GM18868 (cell line): ENCODE data around the gene ADAM10.
"Not testable (repeated sequence)": the region's sequence is repeated elsewhere in the genome, so short reads cannot be mapped to it uniquely, and the experiment has no call there.

ENCODE experiments used
- ATAC-seq: cut with Tn5 transposase; IDR thresholded peaks from one replicate; pipeline ENCODE4 v1.9.1; 2021; ENCODE audit warnings: mild to moderate bottlenecking, moderate library complexity; ENCODE audit not compliant: unreplicated experiment

Gene ADAM10, protein sequence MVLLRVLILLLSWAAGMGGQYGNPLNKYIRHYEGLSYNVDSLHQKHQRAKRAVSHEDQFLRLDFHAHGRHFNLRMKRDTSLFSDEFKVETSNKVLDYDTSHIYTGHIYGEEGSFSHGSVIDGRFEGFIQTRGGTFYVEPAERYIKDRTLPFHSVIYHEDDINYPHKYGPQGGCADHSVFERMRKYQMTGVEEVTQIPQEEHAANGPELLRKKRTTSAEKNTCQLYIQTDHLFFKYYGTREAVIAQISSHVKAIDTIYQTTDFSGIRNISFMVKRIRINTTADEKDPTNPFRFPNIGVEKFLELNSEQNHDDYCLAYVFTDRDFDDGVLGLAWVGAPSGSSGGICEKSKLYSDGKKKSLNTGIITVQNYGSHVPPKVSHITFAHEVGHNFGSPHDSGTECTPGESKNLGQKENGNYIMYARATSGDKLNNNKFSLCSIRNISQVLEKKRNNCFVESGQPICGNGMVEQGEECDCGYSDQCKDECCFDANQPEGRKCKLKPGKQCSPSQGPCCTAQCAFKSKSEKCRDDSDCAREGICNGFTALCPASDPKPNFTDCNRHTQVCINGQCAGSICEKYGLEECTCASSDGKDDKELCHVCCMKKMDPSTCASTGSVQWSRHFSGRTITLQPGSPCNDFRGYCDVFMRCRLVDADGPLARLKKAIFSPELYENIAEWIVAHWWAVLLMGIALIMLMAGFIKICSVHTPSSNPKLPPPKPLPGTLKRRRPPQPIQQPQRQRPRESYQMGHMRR

DNA sequence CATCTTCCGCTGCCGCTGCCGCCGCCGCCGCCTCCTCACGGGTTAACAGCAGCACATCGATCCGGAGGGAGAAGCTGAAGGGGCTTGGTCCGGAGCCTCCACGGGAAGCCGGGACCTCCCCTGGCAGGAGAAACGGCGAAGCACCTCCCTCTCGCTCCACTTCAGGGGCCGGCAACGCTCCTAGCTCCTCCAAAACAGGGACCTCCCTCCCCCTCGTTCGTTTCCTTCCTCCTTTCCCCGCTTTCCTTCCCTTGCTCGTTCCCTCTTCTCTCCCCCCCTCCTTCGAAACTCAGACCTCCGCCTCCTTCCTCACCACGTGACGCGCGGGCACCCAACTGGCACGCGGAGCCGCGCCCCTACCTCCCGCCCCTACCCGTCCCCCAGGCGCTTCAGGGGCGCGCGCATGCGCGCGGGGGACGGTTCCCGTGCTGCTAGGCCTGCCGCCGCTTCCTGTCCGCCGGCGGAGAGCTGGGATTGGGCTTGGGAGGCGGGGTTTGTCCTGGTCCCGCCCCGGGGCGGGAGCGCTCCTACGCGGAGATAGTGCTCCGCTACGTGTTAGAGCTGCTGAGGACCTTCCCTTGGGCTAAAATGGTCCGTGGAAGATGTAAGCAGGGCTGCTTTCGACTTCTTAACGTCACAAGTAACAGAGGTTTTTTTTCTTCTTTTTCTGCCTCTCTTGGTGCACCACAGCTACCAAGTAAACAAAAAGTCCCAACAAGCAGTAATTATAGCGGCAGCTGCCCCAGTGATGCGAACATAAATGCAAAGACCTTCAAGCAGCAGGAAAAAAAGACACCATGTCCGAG is at the start of gene ADAM10:
Gene ADAM10, minus strand, starts transcription at position 176 of the 806 bp plus-strand sequence. Its CDS starts 173 bp downstream, at position 3.
- peak; percentile 88 for ATAC-seq

DNA sequence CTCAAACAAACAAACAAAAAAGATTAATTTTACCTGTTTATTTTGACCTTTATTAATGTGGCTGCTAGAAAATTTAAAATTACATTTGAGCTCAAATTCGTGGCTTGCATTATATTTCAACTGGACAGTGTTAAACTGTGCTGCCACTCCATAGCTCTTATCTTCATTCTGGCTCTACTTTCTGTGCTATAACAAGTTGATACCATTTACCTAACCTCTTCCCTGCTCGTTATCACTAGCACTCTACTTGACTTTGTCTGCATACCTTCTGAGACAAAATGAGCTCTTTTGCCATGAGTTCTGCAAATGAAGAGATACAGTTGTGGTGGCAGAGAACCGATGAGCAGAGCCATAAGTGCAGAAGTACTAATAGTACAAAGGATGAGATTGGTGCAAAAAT is 48.0 kb upstream of the ADAM10 start:
- ATAC-seq: no peak

DNA sequence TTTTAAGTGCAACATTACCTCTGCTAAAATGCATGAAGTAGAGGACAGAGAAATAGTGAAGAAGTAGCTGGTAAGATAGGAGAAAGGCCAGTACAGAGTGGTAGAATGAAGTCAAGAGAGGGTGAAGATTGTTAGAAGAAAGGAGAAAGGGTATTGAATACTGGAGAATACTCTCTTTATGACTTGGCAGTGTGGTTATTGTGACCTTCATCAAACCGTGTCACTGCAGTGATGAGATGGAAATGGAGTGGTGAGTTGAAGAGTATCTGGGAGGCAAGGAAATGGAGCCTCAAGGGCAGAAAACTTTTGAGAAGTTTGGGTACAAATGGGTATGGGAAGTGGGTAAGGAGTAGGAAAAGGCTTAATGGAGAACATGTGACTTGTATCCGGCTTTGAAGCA is 46.3 kb upstream of the ADAM10 start:
- no peak for ATAC-seq

DNA sequence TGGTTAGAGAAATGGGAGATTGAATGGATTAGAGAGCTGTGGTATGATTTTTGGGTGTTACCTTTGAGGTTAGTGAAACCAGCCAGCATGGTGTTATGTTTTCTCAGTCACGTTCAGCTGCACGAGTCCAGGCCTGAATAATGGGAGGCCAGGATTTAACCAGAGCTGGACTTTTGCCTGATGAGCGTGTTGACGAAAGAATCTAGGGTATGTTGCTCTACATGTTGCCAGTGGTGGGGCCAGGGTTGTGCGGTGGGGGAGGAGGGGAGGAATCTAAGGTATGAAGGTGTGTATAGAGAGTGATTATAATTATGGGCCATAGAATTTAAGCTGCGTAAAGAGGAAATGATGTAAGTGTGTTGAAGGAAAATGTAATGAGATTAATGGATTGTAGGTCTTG is 44.4 kb upstream of the ADAM10 start:
- no peak for ATAC-seq

DNA sequence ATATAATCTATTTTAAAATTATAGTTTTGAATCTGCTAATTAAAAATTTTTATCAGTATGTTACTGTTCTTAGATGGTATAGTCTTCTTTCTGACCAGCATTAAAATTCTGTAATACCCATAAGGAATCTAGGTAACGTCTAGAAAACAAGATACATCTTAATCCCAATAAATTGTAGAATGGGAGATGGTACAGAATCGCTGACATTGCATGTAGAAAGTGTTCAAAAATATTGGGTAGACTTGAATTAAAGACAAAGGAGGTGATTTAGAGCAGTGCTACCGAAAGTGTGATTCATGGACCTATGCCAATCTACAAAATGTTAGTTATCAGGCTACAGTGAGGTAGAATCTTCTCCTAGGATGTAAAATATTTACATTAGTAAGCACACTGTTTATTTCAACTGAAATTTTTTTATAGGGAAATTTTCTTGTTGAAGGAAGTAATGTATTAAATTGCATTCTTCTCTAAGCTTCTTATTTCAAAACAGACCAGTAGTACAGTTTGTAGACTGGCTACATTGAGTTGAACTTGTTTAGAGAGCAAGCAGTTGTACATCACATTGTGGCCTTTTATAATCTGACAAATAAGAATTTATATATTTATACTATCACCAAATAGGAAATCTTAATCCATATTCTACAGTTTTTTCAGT is 38.7 kb upstream of the ADAM10 start:
- ATAC-seq: no peak

DNA sequence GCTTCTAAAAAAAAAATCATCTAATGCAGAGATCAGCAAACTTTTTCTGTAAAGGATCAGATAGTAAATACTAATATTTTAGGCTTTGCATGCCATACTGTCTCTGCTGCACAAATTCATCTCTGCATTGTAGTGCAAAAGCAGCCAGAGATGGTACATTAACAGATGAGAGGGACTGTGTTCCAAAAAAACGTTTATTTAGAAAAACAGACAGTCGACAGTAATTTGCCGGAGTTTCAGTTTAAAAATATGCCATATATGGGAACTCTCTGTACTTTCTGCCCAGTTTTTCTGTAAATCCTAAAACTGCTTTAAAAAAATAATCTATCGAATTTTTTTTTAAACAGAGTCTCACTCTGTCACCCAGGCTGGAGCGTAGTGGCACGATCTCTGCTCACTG is 35.8 kb upstream of the ADAM10 start:
- no peak for ATAC-seq

DNA sequence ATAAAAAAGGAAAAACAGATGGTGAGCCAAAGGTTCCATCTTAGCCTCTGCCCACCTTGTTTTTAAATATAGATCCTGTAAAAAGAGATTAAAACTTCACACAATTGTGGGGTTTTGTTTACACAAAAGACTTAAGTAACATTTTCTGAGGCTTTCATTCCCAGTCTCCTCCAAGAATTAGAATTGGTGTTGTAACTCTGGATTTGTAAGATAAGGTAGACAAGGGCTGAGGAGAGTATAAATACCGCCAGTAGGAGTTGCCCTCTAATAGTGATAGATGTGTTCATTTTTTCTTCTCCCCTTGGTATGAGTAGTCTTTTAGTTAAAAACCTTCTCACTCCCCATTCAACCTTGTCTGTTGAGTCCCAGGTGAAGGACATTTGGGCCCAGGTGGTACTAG is 30.0 kb upstream of the ADAM10 start:
- no peak for ATAC-seq

DNA sequence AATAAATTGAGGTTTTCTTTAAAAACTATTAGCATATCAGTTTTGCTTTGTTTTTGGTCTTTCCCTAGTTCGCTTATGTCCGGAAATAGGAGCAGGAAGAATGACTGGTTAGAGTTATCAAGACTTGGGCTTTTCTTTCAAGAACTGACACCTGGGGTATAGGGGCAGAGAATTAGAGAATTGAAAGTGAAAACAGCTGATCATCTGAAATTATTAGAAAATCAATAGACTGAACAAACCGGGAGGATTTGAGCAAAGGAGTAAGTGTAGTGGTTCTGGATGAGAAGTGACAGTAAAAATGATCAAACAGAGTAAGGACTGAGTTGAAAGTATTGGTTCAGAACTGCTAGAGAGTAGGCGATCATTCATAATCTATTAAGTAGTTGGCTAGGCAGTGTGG is 27.6 kb upstream of the ADAM10 start:
- peak; percentile 69 for ATAC-seq

DNA sequence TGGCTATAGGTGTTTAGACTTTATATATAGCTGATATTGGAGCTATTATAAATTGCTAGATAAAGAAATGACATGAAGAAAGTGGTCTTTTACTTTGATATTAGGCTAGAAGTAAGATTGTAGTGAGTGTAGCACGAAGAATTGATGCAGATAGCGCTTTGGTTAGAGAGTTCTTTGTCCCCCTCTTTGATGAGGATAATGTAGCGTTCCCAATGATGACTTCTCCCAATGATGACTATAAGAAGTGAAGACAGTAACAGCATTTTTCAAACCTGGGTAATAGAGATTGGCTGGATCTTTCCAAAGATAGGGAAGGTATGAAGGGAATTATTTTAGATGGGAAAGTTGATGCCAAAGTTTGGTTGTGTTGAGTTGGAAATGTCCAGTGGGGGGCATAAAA is 25.9 kb upstream of the ADAM10 start:
- ATAC-seq: no peak

DNA sequence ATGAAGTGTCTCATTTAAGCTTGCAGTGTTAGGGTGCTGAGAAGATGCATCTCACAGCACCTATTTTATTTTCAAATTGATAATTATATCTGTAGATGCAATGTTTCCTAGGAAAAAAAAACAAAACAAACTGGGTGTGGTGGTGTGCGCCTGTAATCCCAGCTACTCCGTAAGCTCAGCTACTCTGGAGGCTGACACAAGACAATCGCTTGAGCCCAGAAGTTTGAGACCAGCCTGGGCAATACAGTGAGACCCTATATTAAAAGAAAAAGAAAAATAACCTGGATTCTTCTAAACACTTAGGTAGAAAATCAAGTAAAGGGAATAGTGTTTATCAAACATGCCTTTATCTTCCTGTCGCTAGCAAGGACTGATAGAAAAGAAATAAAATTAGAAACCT is 23.5 kb upstream of the ADAM10 start:
- ATAC-seq: no peak

DNA sequence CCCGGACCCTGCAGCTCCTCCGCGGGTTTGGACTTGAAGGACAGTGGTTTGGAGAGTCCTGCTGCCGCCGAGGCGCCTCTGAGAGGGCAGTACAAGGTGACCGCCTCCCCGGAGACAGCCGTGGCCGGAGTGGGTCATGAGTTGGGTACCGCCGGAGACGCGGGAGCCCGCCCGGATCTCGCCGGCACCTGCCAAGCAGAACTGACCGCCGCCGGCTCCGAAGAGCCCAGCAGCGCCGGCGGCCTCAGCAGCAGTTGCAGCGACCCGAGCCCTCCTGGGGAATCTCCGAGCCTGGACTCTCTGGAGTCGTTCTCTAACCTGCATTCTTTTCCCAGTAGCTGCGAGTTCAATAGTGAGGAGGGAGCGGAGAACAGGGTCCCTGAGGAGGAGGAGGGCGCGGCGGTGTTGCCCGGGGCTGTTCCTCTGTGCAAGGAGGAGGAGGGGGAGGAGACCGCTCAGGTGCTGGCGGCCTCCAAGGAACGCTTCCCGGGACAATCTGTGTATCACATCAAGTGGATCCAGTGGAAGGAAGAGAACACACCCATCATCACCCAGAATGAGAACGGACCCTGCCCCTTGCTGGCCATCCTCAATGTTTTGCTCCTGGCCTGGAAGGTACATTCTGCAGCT is 22.2 kb upstream of the ADAM10 start:
- peak; percentile 1 for ATAC-seq

DNA sequence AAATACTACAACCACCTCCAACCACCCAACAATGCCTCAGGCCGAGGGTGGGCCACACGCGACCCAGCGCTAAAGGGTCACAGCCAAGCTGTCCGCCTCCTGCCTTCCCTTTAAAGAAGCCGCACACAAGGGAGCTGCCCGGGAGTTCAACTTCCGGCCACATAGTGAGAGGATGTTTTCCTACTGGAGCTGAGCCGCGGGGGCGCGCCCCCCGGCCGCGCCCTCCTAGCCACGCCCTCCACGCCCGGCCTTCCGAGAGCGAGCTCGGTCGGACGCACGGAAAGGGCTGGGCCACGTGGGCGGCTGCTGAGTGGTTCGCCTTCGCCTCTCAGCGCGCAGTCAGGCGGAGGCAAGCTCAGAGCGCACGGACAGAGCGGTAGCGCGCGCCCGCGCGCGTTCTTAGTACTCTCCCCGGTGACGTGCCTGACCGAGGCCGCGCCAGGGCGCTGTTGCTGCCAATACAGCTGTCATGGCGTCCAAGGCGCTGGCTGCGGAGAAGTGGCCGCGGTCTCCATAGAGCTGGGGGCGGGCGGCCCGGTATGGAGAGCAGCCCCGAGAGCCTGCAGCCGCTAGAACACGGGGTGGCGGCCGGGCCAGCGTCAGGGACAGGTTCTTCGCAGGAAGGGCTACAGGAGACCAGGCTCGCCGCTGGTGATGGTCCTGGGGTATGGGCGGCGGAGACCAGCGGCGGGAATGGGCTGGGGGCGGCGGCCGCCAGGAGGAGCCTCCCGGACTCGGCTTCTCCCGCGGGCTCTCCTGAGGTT is 21.5 kb upstream of the ADAM10 start, which contains the start of gene MINDY2:
Gene MINDY2, plus strand, starts transcription at position 446 of the 764 bp plus-strand sequence. Its CDS starts 94 bp downstream, at position 540.
- peak; percentile 95 for ATAC-seq

DNA sequence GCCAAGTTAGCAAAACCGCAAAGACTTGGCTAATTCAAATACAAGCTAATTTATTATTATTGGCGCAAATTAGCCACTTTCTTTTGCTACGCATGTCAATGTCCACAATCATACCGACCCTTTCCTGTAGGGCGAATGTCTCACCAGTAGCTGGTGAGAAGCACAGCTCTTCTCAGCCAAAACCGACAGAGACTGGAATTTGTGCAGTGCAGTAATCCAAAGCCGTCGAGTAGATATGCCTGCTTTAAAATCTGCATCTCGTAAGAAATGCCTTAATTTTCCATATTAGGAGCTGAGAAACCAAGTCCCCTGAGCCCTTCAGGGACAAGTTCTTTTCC is 21.0 kb upstream of the ADAM10 start:
- ATAC-seq: peak; percentile 17

DNA sequence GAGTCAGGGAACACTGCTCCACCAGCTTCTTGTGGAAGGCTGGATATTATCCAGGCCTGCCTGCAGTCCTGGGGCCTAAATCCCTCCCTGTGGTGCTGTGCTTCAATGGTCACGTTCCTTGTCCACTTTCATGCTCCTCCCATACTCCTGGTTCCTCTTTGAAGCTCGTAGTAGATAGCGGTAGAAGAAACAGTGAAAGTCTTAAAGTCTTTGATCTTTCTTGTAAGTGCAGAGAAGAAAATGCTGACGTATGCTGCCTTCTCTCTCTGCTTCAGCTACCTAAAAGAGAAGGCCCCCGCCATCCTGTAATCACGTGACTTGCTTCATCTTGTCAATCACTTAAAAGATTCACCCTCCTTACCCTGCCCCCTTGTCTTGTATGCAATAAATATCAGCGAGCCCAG is 19.1 kb upstream of the ADAM10 start:
- ATAC-seq: not testable (repeated sequence)

DNA sequence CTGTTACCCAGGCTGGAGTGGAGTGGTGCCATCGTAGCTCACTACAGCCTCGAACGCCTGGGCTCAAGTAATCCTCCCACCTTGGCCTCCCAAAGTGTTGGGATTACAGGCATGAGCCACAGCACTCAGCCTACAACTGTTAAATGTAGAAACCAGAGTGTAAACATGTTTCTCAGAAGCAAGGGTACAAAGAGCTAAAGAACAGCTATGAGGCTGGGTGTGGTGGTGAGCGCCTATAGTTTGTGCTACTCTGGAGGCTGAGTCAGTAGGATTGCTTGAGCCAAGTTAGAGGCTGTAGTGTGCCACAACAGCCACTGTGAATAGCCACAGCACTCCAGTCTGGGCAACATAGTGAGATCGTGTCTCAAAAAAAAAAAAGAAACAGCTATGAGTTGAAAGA is 16.8 kb upstream of the ADAM10 start:
- no peak for ATAC-seq

DNA sequence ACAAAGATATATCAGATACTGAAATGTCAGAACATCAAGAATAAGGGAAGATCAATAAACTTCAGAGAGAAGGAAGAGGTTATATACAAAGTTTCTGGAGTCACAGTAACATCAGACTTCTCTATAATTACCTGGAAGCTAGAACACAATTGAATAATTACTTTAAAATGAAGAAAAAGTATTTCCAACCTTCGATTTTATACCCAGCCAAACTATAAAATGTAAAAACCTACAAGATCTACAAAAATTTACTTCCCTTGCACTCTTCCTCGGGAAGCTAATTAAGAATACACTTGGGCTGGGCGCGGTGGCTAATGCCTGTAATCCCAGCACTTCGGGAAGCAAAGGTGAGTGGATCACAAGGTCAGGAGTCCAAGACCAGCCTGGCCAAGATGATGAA is 15.0 kb upstream of the ADAM10 start:
- no peak for ATAC-seq

DNA sequence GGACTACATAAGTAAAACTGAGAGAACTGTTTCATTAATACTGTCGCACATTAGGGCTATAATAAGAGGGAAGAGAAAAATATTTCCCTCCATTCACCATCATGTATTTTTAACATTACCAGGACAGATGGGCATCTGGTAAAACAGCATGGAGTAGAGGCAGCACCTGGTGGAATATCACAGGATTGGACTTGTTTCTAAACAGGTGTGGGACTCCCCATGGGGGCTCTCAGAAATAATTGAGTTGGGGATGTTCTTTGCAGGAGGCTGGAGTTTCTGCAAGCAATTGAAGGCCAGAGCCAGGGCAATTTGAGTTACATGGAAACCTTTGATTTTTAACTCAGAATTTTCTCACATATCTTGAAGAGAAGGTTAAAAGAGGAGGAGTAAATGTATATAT is 13.2 kb upstream of the ADAM10 start:
- ATAC-seq: no peak

DNA sequence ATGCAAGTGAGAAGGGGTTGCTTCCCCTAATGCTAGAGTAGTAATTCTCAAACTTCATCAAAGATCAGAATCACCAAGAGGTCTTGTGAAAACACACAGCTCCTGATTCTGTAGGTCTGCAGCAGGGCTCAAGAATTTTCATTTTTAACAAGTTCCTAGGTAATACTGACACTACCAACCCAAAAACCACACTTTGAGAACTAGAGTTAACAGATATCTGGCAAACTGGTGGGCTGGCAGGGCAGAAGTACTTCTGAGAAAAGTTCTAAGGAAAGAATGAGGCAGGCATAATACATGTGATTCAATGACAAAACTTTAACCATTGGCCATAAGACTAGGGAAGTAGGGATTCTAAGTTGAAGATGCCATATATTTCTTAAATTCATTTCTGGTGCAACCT is 12.8 kb upstream of the ADAM10 start:
- ATAC-seq: no peak

DNA sequence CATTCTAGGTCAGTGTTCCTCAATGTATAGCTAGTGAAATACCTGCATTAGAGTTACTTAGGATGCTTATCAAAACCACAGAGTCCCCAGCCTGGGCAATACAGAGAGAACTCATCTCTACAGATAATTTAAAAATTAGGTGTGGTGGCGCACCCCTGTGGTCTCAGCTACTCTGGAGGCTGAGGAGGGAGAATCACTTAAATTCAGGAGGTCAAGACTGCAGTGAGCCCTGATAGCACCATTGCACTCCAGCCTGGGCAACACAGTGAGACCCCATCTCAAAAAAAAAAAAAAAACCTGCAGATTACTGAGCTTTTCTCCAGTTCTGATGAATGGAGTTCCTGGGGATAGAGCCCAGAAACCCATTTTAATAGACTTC is 11.5 kb upstream of the ADAM10 start:
- ATAC-seq: no peak
